ENCODE results near the gene KMT2D.

KMT2D gene

DNA sequence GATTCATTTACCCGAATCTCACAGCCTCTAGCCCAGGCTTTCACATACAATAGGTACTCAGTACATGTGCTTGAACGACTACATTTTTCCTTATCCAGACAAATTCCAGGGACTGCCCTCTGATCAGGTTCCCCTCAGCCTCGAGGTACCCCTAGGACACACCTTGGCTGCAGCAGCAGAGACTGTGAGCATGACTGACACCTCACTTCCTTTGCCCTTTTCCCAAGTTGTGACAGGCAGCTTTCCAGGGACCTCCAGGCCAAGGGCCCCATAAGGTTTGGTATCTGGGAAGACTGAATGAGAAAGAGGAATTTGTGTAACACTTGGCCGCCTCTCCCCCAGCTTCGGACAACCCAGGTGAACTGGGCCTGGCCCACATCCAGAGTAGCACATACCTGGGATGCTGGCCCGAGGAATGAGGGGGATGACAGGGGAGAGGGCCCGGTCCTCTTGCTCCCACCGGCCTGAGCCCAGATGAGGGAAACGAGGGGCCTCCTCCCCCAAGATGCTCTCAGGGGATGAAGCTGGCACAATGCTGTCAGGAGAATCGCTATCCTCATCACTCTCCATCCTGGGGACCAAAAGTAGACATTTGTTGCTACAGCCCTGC lies 31.8 kb downstream of the KMT2D start:
- H3K27me3 ChIP-seq (ENCODE audit: control insufficient read depth in 1 of 2, insufficient read depth in 2 of 2, low read length in 2 of 2) = no peaks in the 10 kb centered on the region
- no peaks in the 10 kb centered on the region for H3K9me3 ChIP-seq (ENCODE audit: control insufficient read depth in 1 of 2, low read length in 2 of 2)
- H3K4me3 ChIP-seq (ENCODE audit: low read depth in 1 of 2, low read length in 2 of 2) = no peak overlapping the region
- H3K9ac ChIP-seq (ENCODE audit: low read depth in 1 of 2, low read length in 2 of 2) = no peak overlapping the region
- H3K4me1 ChIP-seq (ENCODE audit: control insufficient read depth in 1 of 2, insufficient read depth in 2 of 2, low read length in 2 of 2) = peaks cover 6 to 7% of the 10 kb centered on the region in 2 donors
- peaks cover 72 to 91% of the 10 kb centered on the region in 2 donors for H3K36me3 ChIP-seq (ENCODE audit: control insufficient read depth in 1 of 2, insufficient read depth in 2 of 2, low read length in 2 of 2)
- no peak overlapping the region for H3K27ac ChIP-seq (ENCODE audit: low read depth, low read length)

DNA sequence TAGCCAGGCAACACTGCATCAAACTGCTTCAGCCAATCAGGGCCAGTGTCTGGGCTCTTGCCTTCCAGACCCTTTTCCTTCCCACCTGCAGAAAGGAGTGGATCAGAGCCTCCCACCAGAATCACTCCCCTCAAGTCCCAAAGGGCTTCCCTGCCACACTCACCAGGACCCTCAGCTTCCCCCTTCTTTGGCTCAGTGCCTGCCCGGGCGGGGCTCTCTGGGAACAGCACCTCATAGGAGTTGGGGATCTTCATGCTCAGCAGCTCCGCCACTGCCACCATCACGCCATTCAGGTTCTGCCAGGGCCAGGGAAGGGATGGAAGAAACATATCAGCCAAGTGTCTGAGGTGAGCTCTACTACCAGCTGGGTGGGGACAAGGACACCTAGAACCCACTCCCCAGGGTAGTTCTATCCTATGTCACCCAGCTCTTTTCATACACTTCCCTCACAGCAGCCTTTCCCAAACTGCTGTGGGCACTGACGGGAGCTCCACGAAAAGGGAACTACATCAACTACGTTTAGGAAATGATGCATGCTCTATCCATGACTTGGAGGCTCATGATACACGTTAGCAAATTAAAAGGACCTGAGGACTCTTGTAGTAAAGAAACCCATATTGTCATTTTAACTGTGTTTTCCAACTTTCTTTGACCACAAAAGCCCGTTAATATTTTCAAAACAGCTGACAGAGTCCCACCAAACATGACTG lies 32.6 kb downstream of the KMT2D start:
- Histone ChIP-seq H3K9ac (ENCODE audit: low read depth in 1 of 2, low read length in 2 of 2) (no peak overlapping the region), H3K9me3 (ENCODE audit: control insufficient read depth in 1 of 2, low read length in 2 of 2) (no peaks in the 10 kb centered on the region), H3K36me3 (ENCODE audit: control insufficient read depth in 1 of 2, insufficient read depth in 2 of 2, low read length in 2 of 2) (peaks cover 69 to 92% of the 10 kb centered on the region in 2 donors), H3K4me1 (ENCODE audit: control insufficient read depth in 1 of 2, insufficient read depth in 2 of 2, low read length in 2 of 2) (peaks cover 6 to 7% of the 10 kb centered on the region in 2 donors), H3K27me3 (ENCODE audit: control insufficient read depth in 1 of 2, insufficient read depth in 2 of 2, low read length in 2 of 2) (no peaks in the 10 kb centered on the region), H3K27ac (ENCODE audit: low read depth, low read length) (no peak overlapping the region), H3K4me3 (ENCODE audit: low read depth in 1 of 2, low read length in 2 of 2) (no peak overlapping the region)

DNA sequence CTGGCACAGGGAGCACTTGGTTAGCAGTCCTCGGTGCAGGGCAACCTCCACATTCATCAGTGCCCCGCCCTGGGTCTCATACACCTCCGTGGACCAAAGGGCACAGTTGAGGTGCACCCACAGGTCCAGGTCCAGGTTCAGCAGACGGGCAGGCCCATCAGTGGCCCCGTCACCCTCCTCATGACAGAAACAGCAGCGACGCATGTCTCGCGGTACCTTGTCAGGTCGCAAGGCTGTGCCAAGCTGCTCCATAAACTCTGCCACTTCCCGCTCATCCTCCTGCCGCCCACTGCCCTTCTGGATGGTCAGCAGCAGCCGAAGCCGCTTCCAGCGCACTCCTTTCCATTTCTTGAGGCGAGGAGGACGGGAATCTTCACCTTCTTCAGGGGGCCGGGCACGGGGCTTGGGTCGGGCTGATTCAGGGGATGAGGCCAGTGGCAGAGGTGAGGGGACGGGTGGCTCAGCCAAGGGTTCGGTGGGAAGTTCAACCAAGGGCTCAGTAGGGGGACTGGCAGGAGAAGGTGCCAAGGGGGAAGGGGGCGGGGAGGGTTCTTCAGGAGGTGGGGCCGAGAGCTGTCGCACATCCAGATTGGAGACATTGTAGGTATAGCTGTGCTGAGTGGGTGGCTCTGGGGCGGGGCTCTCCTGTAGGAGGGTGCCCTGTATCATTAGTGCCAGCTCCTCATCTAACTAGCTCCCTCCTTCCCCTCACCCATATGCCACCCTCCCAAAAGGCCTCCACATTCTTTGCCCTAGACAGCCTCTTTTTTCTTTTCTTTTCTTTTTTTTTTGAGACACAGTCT lies 33.7 kb downstream of the KMT2D start:
- H3K9ac ChIP-seq (ENCODE audit: low read depth in 1 of 2, low read length in 2 of 2) = no peak overlapping the region
- no peaks in the 10 kb centered on the region for H3K27me3 ChIP-seq (ENCODE audit: control insufficient read depth in 1 of 2, insufficient read depth in 2 of 2, low read length in 2 of 2)
- H3K9me3 ChIP-seq (ENCODE audit: control insufficient read depth in 1 of 2, low read length in 2 of 2) = no peaks in the 10 kb centered on the region
- peaks cover 65 to 92% of the 10 kb centered on the region in 2 donors for H3K36me3 ChIP-seq (ENCODE audit: control insufficient read depth in 1 of 2, insufficient read depth in 2 of 2, low read length in 2 of 2)
- H3K4me1 ChIP-seq (ENCODE audit: control insufficient read depth in 1 of 2, insufficient read depth in 2 of 2, low read length in 2 of 2) = peaks cover 6 to 7% of the 10 kb centered on the region in 2 donors
- H3K4me3 ChIP-seq (ENCODE audit: low read depth in 1 of 2, low read length in 2 of 2) = no peak overlapping the region
- H3K27ac ChIP-seq (ENCODE audit: low read depth, low read length) = no peak overlapping the region

DNA sequence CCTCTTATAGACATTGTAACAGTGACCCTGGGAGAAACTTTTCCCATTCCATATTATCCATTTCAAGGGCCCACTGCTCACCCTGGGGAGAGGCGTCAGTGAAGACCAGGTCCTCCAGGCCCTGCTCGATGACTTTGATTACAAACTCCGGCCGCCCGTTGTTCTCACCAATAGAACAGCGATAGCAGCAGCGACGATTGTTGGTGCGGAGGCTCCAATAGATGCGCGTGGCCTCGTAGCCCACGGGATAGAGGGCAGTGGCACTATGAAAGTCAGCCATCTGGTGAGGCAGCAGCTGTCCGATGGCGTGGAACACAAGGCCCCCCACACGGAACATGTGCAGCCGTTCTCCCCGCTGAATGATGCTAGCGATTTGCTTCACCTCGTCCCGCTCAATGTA lies 34.5 kb downstream of the KMT2D start:
- peaks cover 58 to 91% of the 10 kb centered on the region in 2 donors for H3K36me3 ChIP-seq (ENCODE audit: control insufficient read depth in 1 of 2, insufficient read depth in 2 of 2, low read length in 2 of 2)
- no peak overlapping the region for H3K4me3 ChIP-seq (ENCODE audit: low read depth in 1 of 2, low read length in 2 of 2)
- no peaks in the 10 kb centered on the region for H3K27me3 ChIP-seq (ENCODE audit: control insufficient read depth in 1 of 2, insufficient read depth in 2 of 2, low read length in 2 of 2)
- H3K9me3 ChIP-seq (ENCODE audit: control insufficient read depth in 1 of 2, low read length in 2 of 2) = no peaks in the 10 kb centered on the region
- peaks cover 6 to 7% of the 10 kb centered on the region in 2 donors for H3K4me1 ChIP-seq (ENCODE audit: control insufficient read depth in 1 of 2, insufficient read depth in 2 of 2, low read length in 2 of 2)
- H3K9ac ChIP-seq (ENCODE audit: low read depth in 1 of 2, low read length in 2 of 2) = no peak overlapping the region
- no peak overlapping the region for H3K27ac ChIP-seq (ENCODE audit: low read depth, low read length)

DNA sequence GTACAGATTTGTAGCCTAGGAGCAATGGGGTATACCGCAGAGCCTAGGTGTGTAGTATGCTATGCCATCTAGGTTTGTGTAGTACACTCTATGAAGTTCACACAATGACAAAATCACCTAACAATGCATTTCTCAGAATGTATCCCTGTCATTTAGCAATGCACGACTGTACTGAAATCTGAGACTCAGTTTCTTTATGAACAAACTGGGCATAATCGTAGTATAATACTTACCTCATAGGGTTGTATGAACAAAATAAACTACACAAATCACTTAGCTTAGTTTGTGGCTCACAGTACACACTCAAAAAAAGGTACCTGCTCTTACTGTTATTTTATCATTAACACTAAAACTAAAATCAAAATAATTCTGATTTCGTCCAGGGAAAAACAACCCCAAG lies 35.1 kb downstream of the KMT2D start:
- Histone ChIP-seq H3K27ac (ENCODE audit: low read depth, low read length) (no peak overlapping the region), H3K4me1 (ENCODE audit: control insufficient read depth in 1 of 2, insufficient read depth in 2 of 2, low read length in 2 of 2) (peaks cover 6 to 7% of the 10 kb centered on the region in 2 donors), H3K9ac (ENCODE audit: low read depth in 1 of 2, low read length in 2 of 2) (no peak overlapping the region), H3K4me3 (ENCODE audit: low read depth in 1 of 2, low read length in 2 of 2) (no peak overlapping the region), H3K36me3 (ENCODE audit: control insufficient read depth in 1 of 2, insufficient read depth in 2 of 2, low read length in 2 of 2) (peaks cover 58 to 84% of the 10 kb centered on the region in 2 donors), H3K9me3 (ENCODE audit: control insufficient read depth in 1 of 2, low read length in 2 of 2) (no peaks in the 10 kb centered on the region), H3K27me3 (ENCODE audit: control insufficient read depth in 1 of 2, insufficient read depth in 2 of 2, low read length in 2 of 2) (no peaks in the 10 kb centered on the region)

DNA sequence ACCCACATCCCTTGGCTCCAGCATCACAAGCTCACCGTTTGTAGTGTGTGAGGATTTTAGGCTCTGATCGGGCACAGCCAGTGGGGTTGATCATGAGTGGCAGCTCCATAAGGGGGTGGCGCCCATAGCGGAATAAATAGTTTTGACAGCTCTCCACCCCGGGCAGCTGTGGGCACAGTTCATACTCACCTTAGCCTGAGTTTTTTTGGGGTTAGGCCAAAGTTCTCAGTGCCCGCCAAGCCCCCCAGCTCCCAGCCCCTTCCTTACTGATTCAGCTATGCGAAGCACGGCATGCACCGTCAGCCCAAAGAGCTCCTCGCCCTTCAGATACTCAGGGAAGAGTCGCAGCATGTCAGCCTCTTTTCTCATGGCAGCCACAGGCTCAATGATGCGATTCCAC lies 36.1 kb downstream of the KMT2D start:
- Histone ChIP-seq H3K4me3 (ENCODE audit: low read depth in 1 of 2, low read length in 2 of 2) (no peak overlapping the region), H3K27ac (ENCODE audit: low read depth, low read length) (no peak overlapping the region), H3K36me3 (ENCODE audit: control insufficient read depth in 1 of 2, insufficient read depth in 2 of 2, low read length in 2 of 2) (peaks cover 54 to 82% of the 10 kb centered on the region in 2 donors), H3K27me3 (ENCODE audit: control insufficient read depth in 1 of 2, insufficient read depth in 2 of 2, low read length in 2 of 2) (no peaks in the 10 kb centered on the region), H3K4me1 (ENCODE audit: control insufficient read depth in 1 of 2, insufficient read depth in 2 of 2, low read length in 2 of 2) (peaks cover 6 to 7% of the 10 kb centered on the region in 2 donors), H3K9me3 (ENCODE audit: control insufficient read depth in 1 of 2, low read length in 2 of 2) (no peaks in the 10 kb centered on the region), H3K9ac (ENCODE audit: low read depth in 1 of 2, low read length in 2 of 2) (no peak overlapping the region)

DNA sequence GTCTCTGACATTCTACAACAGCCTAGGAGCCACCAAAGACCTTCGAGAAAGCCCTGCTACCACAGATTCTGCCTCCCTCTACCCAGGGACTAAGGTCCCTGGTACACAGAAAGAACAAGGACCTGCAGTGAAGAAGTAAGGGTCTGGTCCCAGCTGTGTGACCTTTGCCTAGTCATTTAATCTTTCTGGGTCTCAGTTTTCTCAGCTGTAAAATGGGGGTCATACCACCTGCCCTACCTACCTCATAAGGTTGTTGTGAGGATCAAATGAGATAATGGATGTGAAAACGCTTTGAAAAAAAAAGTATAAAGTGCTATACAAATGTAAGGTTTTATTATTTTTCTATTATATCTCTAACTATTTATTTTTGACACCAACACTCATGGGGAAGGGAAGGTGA lies 36.8 kb downstream of the KMT2D start:
- Histone ChIP-seq H3K4me3 (ENCODE audit: low read depth in 1 of 2, low read length in 2 of 2) (no peak overlapping the region), H3K4me1 (ENCODE audit: control insufficient read depth in 1 of 2, insufficient read depth in 2 of 2, low read length in 2 of 2) (peaks cover 6 to 7% of the 10 kb centered on the region in 2 donors), H3K9me3 (ENCODE audit: control insufficient read depth in 1 of 2, low read length in 2 of 2) (no peaks in the 10 kb centered on the region), H3K36me3 (ENCODE audit: control insufficient read depth in 1 of 2, insufficient read depth in 2 of 2, low read length in 2 of 2) (peaks cover 49 to 74% of the 10 kb centered on the region in 2 donors), H3K27me3 (ENCODE audit: control insufficient read depth in 1 of 2, insufficient read depth in 2 of 2, low read length in 2 of 2) (no peaks in the 10 kb centered on the region), H3K27ac (ENCODE audit: low read depth, low read length) (no peak overlapping the region), H3K9ac (ENCODE audit: low read depth in 1 of 2, low read length in 2 of 2) (no peak overlapping the region)

DNA sequence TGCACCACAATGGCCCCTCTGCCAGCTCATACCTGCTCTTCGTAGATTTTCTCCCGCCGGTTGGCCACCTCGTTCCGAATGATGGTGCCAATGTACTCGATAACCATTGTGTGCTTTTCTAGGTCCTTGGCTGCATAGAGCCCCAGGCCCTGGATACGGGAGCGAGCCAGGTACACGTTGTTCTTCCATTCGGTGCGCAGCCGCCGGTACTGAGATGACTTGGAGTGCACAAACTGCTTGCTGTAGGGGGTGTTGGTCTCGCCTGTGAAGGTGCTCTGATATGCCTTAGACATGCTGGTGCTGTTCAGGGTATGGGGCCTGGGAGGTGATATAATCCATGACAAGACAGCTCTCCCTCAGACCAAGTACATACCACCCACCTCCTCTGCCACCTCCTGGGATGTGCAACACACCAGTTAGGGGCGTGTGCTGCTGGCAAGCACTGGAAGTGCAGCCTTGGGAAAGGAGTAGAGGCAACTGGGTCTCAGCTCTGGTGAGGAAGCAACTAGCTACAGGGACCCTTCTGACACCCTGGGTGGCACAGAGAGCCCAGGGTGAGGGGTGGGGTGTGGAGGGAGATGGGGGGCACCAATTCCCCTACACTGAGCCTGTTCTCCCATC lies 37.9 kb downstream of the KMT2D start:
- peaks cover 9 to 12% of the 10 kb centered on the region in 2 donors for H3K4me1 ChIP-seq (ENCODE audit: control insufficient read depth in 1 of 2, insufficient read depth in 2 of 2, low read length in 2 of 2)
- H3K9me3 ChIP-seq (ENCODE audit: control insufficient read depth in 1 of 2, low read length in 2 of 2) = no peaks in the 10 kb centered on the region
- no peak overlapping the region for H3K4me3 ChIP-seq (ENCODE audit: low read depth in 1 of 2, low read length in 2 of 2)
- no peak overlapping the region for H3K27ac ChIP-seq (ENCODE audit: low read depth, low read length)
- no peak overlapping the region for H3K9ac ChIP-seq (ENCODE audit: low read depth in 1 of 2, low read length in 2 of 2)
- H3K27me3 ChIP-seq (ENCODE audit: control insufficient read depth in 1 of 2, insufficient read depth in 2 of 2, low read length in 2 of 2) = no peaks in the 10 kb centered on the region
- peaks cover 40 to 63% of the 10 kb centered on the region in 2 donors for H3K36me3 ChIP-seq (ENCODE audit: control insufficient read depth in 1 of 2, insufficient read depth in 2 of 2, low read length in 2 of 2)

DNA sequence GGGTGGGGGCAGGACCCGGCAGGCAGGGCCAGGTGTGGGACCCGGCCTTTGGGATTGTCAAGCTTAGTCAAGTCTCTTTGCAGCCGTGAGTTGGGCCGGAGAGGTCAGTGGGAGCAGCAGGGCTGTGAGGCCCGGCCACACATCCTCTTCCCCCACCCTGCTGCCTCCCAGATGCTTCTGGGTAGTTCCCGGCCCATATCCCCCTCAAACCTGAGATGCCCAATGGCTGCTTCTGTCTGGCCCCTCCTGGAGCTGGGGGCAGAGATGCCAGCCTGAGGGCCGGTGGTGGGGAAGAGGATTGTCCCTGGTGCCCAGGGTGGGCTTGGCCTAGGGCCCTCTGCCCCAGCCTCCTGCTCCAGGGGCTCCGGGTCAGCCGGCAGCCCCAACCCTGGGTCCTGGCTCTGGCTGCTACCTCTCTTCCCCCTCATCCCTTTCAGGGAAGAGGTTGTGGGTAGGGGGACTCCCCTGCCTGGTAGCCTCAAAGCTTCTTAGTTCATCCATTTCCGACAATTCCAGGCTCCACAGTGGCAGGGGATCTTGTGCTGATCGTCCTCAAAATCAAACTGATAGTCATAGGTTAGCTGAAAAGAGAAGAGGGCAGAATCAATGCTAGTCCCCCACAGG lies 39.2 kb downstream of the KMT2D start:
- Histone ChIP-seq H3K4me1 (ENCODE audit: control insufficient read depth in 1 of 2, insufficient read depth in 2 of 2, low read length in 2 of 2) (peaks cover 11 to 14% of the 10 kb centered on the region in 2 donors), H3K9ac (ENCODE audit: low read depth in 1 of 2, low read length in 2 of 2) (no peak overlapping the region), H3K36me3 (ENCODE audit: control insufficient read depth in 1 of 2, insufficient read depth in 2 of 2, low read length in 2 of 2) (peaks cover 35 to 52% of the 10 kb centered on the region in 2 donors), H3K27me3 (ENCODE audit: control insufficient read depth in 1 of 2, insufficient read depth in 2 of 2, low read length in 2 of 2) (no peaks in the 10 kb centered on the region), H3K4me3 (ENCODE audit: low read depth in 1 of 2, low read length in 2 of 2) (no peak overlapping the region), H3K27ac (ENCODE audit: low read depth, low read length) (no peak overlapping the region), H3K9me3 (ENCODE audit: control insufficient read depth in 1 of 2, low read length in 2 of 2) (no peaks in the 10 kb centered on the region)

Data from duodenal mucosa (tissue), 2 donors.